Fibroblast of villous mesenchyme (primary cell): ENCODE measurements around the gene OR6K3. TPM values are rescaled to one million over a fixed set of nuclear protein-coding genes. Genes with fewer than 3 reads are reported as not detected.

Experiments used
- DNase-seq: peaks from one replicate; pipeline ENCODE4 v3.0.0-alpha.2; 2010; ENCODE audit warnings: low read depth
- H3K4me3 ChIP-seq: 2 replicates; pipeline ENCODE4 v1.5.1; 2011; ENCODE audit warnings: low read depth, mild to moderate bottlenecking, low read length
- total RNA-seq: library from RNA; depleted of rRNA; stranded (reverse); fragments of >200 nt; gene quantifications from 2 replicates; pipeline ENCODE4 v1.2.3, GENCODE V29; 2012
- TF ChIP-seq, protein P1 (sequence below): IDR thresholded peaks from 2 replicates; pipeline ENCODE4 v1.5.1; 2012; ENCODE audit warnings: low read depth, mild to moderate bottlenecking, low read length; ENCODE audit not compliant: insufficient read depth

OR6K3 gene
- total RNA-seq, 1 donor = not detected

- H3K4me3 ChIP-seq = no peak overlapping the region
- TF ChIP-seq, protein P1, sequence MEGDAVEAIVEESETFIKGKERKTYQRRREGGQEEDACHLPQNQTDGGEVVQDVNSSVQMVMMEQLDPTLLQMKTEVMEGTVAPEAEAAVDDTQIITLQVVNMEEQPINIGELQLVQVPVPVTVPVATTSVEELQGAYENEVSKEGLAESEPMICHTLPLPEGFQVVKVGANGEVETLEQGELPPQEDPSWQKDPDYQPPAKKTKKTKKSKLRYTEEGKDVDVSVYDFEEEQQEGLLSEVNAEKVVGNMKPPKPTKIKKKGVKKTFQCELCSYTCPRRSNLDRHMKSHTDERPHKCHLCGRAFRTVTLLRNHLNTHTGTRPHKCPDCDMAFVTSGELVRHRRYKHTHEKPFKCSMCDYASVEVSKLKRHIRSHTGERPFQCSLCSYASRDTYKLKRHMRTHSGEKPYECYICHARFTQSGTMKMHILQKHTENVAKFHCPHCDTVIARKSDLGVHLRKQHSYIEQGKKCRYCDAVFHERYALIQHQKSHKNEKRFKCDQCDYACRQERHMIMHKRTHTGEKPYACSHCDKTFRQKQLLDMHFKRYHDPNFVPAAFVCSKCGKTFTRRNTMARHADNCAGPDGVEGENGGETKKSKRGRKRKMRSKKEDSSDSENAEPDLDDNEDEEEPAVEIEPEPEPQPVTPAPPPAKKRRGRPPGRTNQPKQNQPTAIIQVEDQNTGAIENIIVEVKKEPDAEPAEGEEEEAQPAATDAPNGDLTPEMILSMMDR = no peak
- no peak for DNase-seq
Observed at GRCh38 chr1:158675563-158676323, 44.8 kb downstream of the OR6K3 start.

DNA sequence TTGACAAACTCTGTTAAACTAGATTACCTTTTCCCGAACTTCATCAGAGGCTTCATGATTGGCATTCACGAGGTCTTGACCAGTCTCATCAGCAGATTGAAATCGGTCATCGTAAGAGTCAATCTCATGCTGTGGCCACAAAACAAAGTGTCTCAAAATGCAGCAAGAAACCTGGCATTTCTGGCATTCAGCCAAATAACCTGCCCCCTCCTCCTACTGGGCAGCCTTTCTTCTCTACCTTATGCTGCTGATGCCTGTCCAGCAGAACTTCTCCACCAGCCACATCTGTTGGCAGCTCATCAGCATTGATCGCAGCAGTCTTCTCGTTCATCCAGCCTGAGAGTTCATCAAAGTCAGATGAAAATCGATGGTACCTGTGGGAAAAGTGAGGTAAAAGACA is 46.2 kb downstream of the OR6K3 start:
- no peak overlapping the region for H3K4me3 ChIP-seq
- DNase-seq = no peak
- TF ChIP-seq, protein P1 = no peak

Other genes with a start within 250 kb of the OR6K3 start
- gene OR10R2, start 248.5 kb downstream of the OR6K3 start, total RNA-seq = not detected in 2 replicates
- not detected in 2 replicates for gene OR6Y1, start 166.3 kb downstream of the OR6K3 start, total RNA-seq
- not detected in 2 replicates for gene OR6P1, start 150.1 kb downstream of the OR6K3 start, total RNA-seq
- not detected in 2 replicates for gene OR10X1, start 140.8 kb downstream of the OR6K3 start, total RNA-seq
- gene OR10Z1, start 115.5 kb downstream of the OR6K3 start, total RNA-seq = not detected in 2 replicates
- gene SPTA1, start 34.0 kb downstream of the OR6K3 start, total RNA-seq = not detected in 2 replicates
- gene OR6K2, start 20.1 kb downstream of the OR6K3 start, total RNA-seq = not detected in 2 replicates
- gene OR6K6, start 34.0 kb upstream of the OR6K3 start, total RNA-seq = not detected in 2 replicates
- gene OR6N1, start 51.5 kb upstream of the OR6K3 start, total RNA-seq = not detected in 2 replicates
- gene OR6N2, start 60.5 kb upstream of the OR6K3 start, total RNA-seq = not detected in 2 replicates
- not detected in 2 replicates for gene MNDA, start 110.6 kb upstream of the OR6K3 start, total RNA-seq
- not detected in 2 replicates for gene PYHIN1, start 210.8 kb upstream of the OR6K3 start, total RNA-seq